Measurements from ENCODE around the gene MCUB. TPM values are rescaled to one million over a fixed set of nuclear protein-coding genes. Genes with fewer than 3 reads are reported as not detected.

Gene MCUB
- total and polyA plus RNA-seq, 2 donors (not counting 3 experiments of a cell fraction or from before 2014, with no cell fraction given), result 32.5 to 53.8 TPM

- intact Hi-C loops (cut with micrococcal nuclease) (no loop called here), dilution Hi-C loops (cut with MboI; ENCODE audit: extremely low pct_ligation_motif_present, low sequenced_read_pairs) (no loop called here)
- TF ChIP-seq EZH2 (IDR thresholded peaks at IDR 0.05; ENCODE audit: borderline replicate concordance, low read depth, low read length, severe bottlenecking) (no peak), JUN (IDR thresholded peaks at IDR 0.05; ENCODE audit: borderline replicate concordance, insufficient read depth, insufficient read length, low read depth) (no peak), MYC (IDR thresholded peaks at IDR 0.05; ENCODE audit: low read depth, low read length) (no peak)
- Histone ChIP-seq H3K4me3 (replicated peaks in 1 of 3; ENCODE audit: insufficient read depth in 1 of 3, low read depth in 1 of 3, low read length in 3 of 3) (no peak overlapping the region), H2AFZ (ENCODE audit: low read depth, low read length) (no peak overlapping the region), H3K79me2 (ENCODE audit: control insufficient read depth, insufficient read depth, low read length) (no peaks in the 10 kb centered on the region), H3K9me1 (replicated peaks; ENCODE audit: control insufficient read depth, extremely low read depth, insufficient read depth, low read length) (no peaks in the 10 kb centered on the region), H3K9me3 (replicated peaks; ENCODE audit: control insufficient read depth, insufficient read depth, low read length) (no peaks in the 10 kb centered on the region), H3K4me2 (ENCODE audit: insufficient read depth, low read length) (no peak overlapping the region), H3K27me3 (ENCODE audit: control insufficient read depth in 2 of 2, insufficient read depth in 2 of 2, low read length in 2 of 2) (no peaks in the 10 kb centered on the region), H3K36me3 (ENCODE audit: control insufficient read depth in 2 of 2, extremely low read depth in 1 of 2, insufficient read depth in 2 of 2, low read length in 2 of 2) (no peaks in the 10 kb centered on the region), H3K9ac (replicated peaks; ENCODE audit: extremely low read depth, insufficient read depth, low read length) (no peak overlapping the region), H3K4me1 (ENCODE audit: control insufficient read depth, extremely low read depth, insufficient read depth, low read length) (no peaks in the 10 kb centered on the region), H4K20me1 (replicated peaks; ENCODE audit: control insufficient read depth, extremely low read depth, insufficient read depth, low read length) (no peaks in the 10 kb centered on the region), H3K27ac (ENCODE audit: insufficient read depth, low read depth, low read length) (no peak overlapping the region)
- BruUV-seq (replicated peaks), result no TSS peak
- no peak for FAIRE-seq
- POLR2A ChIA-PET, result no interaction called here
- DNase-seq (ENCODE audit: low read depth, low spot score), result no peak
- CTCF ChIA-PET, result no interaction called here
Measured at GRCh38 chr4:109675181-109675580, 115.1 kb downstream of the MCUB start.

- no peak overlapping the region for H3K9ac ChIP-seq (replicated peaks; ENCODE audit: extremely low read depth, insufficient read depth, low read length)
- no peaks in the 10 kb centered on the region for H3K27me3 ChIP-seq (ENCODE audit: control insufficient read depth in 2 of 2, insufficient read depth in 2 of 2, low read length in 2 of 2)
- H3K27ac ChIP-seq (ENCODE audit: insufficient read depth, low read depth, low read length), result no peak overlapping the region
- dilution Hi-C loops (cut with MboI; ENCODE audit: extremely low pct_ligation_motif_present, low sequenced_read_pairs) (no loop called here), intact Hi-C loops (cut with micrococcal nuclease) (no loop called here)
- POLR2A ChIA-PET, result no interaction called here
- DNase-seq (ENCODE audit: low read depth, low spot score) (no peak), FAIRE-seq (no peak)
- H2AFZ ChIP-seq (ENCODE audit: low read depth, low read length), result no peak overlapping the region
- no peaks in the 10 kb centered on the region for H3K9me1 ChIP-seq (replicated peaks; ENCODE audit: control insufficient read depth, extremely low read depth, insufficient read depth, low read length)
- H3K4me1 ChIP-seq (ENCODE audit: control insufficient read depth, extremely low read depth, insufficient read depth, low read length), result no peaks in the 10 kb centered on the region
- H3K4me2 ChIP-seq (ENCODE audit: insufficient read depth, low read length), result no peak overlapping the region
- H3K79me2 ChIP-seq (ENCODE audit: control insufficient read depth, insufficient read depth, low read length), result no peaks in the 10 kb centered on the region
- CTCF ChIA-PET, result interaction anchor here (0.9 kb wide), 1 partner anchor 27 kb away, joined by 3 read pairs; the partner anchor contains the start of gene CASP6
- TF ChIP-seq POLR2AphosphoS5 (IDR thresholded peaks at IDR 0.05; ENCODE audit: insufficient read depth, low read depth, low read length) (no peak), FOS (IDR thresholded peaks at IDR 0.05; ENCODE audit: borderline replicate concordance, insufficient read depth, low read length) (no peak), CTCF (IDR thresholded peaks at IDR 0.05; ENCODE audit: extremely low read depth in 1 of 2, insufficient read depth in 1 of 2, low read depth in 1 of 2, low read length in 2 of 2) (no peak), MYC (IDR thresholded peaks at IDR 0.05; ENCODE audit: low read depth, low read length) (no peak), POLR2A (IDR thresholded peaks at IDR 0.05; ENCODE audit: low read depth, low read length) (no peak), EZH2 (IDR thresholded peaks at IDR 0.05; ENCODE audit: borderline replicate concordance, low read depth, low read length, severe bottlenecking) (no peak), JUN (IDR thresholded peaks at IDR 0.05; ENCODE audit: borderline replicate concordance, insufficient read depth, insufficient read length, low read depth) (no peak), GATA2 (IDR thresholded peaks at IDR 0.05; ENCODE audit: insufficient read depth, insufficient read length, low read depth, low read length) (no peak), MAX (IDR thresholded peaks at IDR 0.05; ENCODE audit: insufficient read depth, insufficient read length) (no peak)
- no peaks in the 10 kb centered on the region for H3K9me3 ChIP-seq (replicated peaks; ENCODE audit: control insufficient read depth, insufficient read depth, low read length)
- no peaks in the 10 kb centered on the region for H4K20me1 ChIP-seq (replicated peaks; ENCODE audit: control insufficient read depth, extremely low read depth, insufficient read depth, low read length)
- no peak overlapping the region for H3K4me3 ChIP-seq (replicated peaks in 1 of 3; ENCODE audit: insufficient read depth in 1 of 3, low read depth in 1 of 3, low read length in 3 of 3)
- no TSS peak for BruUV-seq (replicated peaks)
- H3K36me3 ChIP-seq (ENCODE audit: control insufficient read depth in 2 of 2, extremely low read depth in 1 of 2, insufficient read depth in 2 of 2, low read length in 2 of 2), result no peaks in the 10 kb centered on the region
Measured at GRCh38 chr4:109675843-109676242, 115.8 kb downstream of the MCUB start.

Measured in endothelial cell of umbilical vein (primary cell).